Measurements from ENCODE around the gene AKT2.

Gene AKT2

GRCh38 chr19:40252395-40252794, 32.8 kb downstream of the AKT2 start:
- DNase-seq (ENCODE audit: low read depth): no peak

GRCh38 chr19:40251991-40252390, 33.2 kb downstream of the AKT2 start:
- no peak for DNase-seq (ENCODE audit: low read depth)

GRCh38 chr19:40251244-40251643, 33.9 kb downstream of the AKT2 start:
- no peak for DNase-seq (ENCODE audit: low read depth)

- no peak for DNase-seq (ENCODE audit: low read depth)
Measured at GRCh38 chr19:40249781-40250180, 35.4 kb downstream of the AKT2 start.

GRCh38 chr19:40249201-40249600, 35.9 kb downstream of the AKT2 start:
- DNase-seq (ENCODE audit: low read depth): no peak

GRCh38 chr19:40247735-40248262, 37.3 kb downstream of the AKT2 start:
- DNase-seq (ENCODE audit: low read depth): no peak

GRCh38 chr19:40247178-40247577, 38.0 kb downstream of the AKT2 start:
- DNase-seq (ENCODE audit: low read depth): no peak

- no peak for DNase-seq (ENCODE audit: low read depth)
Measured at GRCh38 chr19:40246292-40247073, 38.7 kb downstream of the AKT2 start.

- no peak for DNase-seq (ENCODE audit: low read depth)
Measured at GRCh38 chr19:40245506-40246128, 39.5 kb downstream of the AKT2 start.

GRCh38 chr19:40244579-40245317, 40.4 kb downstream of the AKT2 start:
- no peak for DNase-seq (ENCODE audit: low read depth)

GRCh38 chr19:40243181-40243580, 42.0 kb downstream of the AKT2 start:
- no peak for DNase-seq (ENCODE audit: low read depth)

- DNase-seq (ENCODE audit: low read depth): no peak
Measured at GRCh38 chr19:40242480-40242879, 42.7 kb downstream of the AKT2 start.

GRCh38 chr19:40241809-40242384, 43.2 kb downstream of the AKT2 start:
- DNase-seq (ENCODE audit: low read depth): no peak

GRCh38 chr19:40241125-40241808, 43.9 kb downstream of the AKT2 start:
- DNase-seq (ENCODE audit: low read depth): no peak

- no peak for DNase-seq (ENCODE audit: low read depth)
Measured at GRCh38 chr19:40240332-40240731, 44.8 kb downstream of the AKT2 start.

GRCh38 chr19:40239415-40240226, 45.5 kb downstream of the AKT2 start:
- DNase-seq (ENCODE audit: low read depth): no peak

- DNase-seq (ENCODE audit: low read depth): no peak
Measured at GRCh38 chr19:40238775-40239174, 46.4 kb downstream of the AKT2 start.

- DNase-seq (ENCODE audit: low read depth): no peak
Measured at GRCh38 chr19:40237791-40238190, 47.4 kb downstream of the AKT2 start.

GRCh38 chr19:40236366-40236765, 48.8 kb downstream of the AKT2 start:
- no peak for DNase-seq (ENCODE audit: low read depth)

- DNase-seq (ENCODE audit: low read depth): no peak
Measured at GRCh38 chr19:40236026-40236355, 49.2 kb downstream of the AKT2 start.

Data from activated T-helper 1 cell treated with Interleukin-2 at 50 U/mL for 16 hours (primary cell).